ENCODE data around the gene AKAP3.

AKAP3 gene

GRCh38 chr12:4648501-4649357 is at the start of gene AKAP3, which contains the start of gene NDUFA9:
Gene AKAP3, minus strand, starts transcription at chr12:4649051. Its CDS starts 10,855 bp downstream, at chr12:4638196.
Gene NDUFA9, plus strand, starts transcription at chr12:4649114. Its CDS starts 13 bp downstream, at chr12:4649127.
- peak; percentile 66 to 67 for DNase-seq

- no peak for DNase-seq
These were observed 41.9 kb upstream of the AKAP3 start for GRCh38 chr12:4690760-4691159.

- DNase-seq: no peak
These were observed 36.5 kb upstream of the AKAP3 start for GRCh38 chr12:4685317-4685716.

- DNase-seq: no peak
These were observed 32.9 kb upstream of the AKAP3 start for GRCh38 chr12:4681732-4682131.

GRCh38 chr12:4679711-4680110 is 30.9 kb upstream of the AKAP3 start:
- DNase-seq: no peak

GRCh38 chr12:4665236-4665635 is 16.4 kb upstream of the AKAP3 start:
- DNase-seq: no peak

GRCh38 chr12:4663971-4664505 is 15.2 kb upstream of the AKAP3 start:
- no peak for DNase-seq

- no peak for DNase-seq
These were observed 4.8 kb upstream of the AKAP3 start for GRCh38 chr12:4653691-4654090.

GRCh38 chr12:4653257-4653656 is 4.4 kb upstream of the AKAP3 start:
- DNase-seq: no peak

- DNase-seq: no peak
These were observed 459 bp upstream of the AKAP3 start for GRCh38 chr12:4649358-4649661.

GRCh38 chr12:4648104-4648500 is 749 bp downstream of the AKAP3 start:
- DNase-seq: peak in 1 of 2 experiments; percentile 7

- no peak for DNase-seq
These were observed 3.8 kb downstream of the AKAP3 start for GRCh38 chr12:4645023-4645422.

- no peak for DNase-seq
These were observed 5.1 kb downstream of the AKAP3 start for GRCh38 chr12:4643747-4644146.

- DNase-seq: no peak
These were observed 18.6 kb downstream of the AKAP3 start for GRCh38 chr12:4630262-4630661.

- DNase-seq: no peak
These were observed 20.4 kb downstream of the AKAP3 start for GRCh38 chr12:4628406-4628805.

- DNase-seq: no peak
These were observed 22.3 kb downstream of the AKAP3 start for GRCh38 chr12:4626543-4626942.

- no peak for DNase-seq
These were observed 27.3 kb downstream of the AKAP3 start for GRCh38 chr12:4621511-4621910.

- no peak for DNase-seq
These were observed 33.2 kb downstream of the AKAP3 start for GRCh38 chr12:4615667-4616066.

GRCh38 chr12:4610481-4610880 is 38.4 kb downstream of the AKAP3 start:
- no peak for DNase-seq

GRCh38 chr12:4609071-4609470 is 39.8 kb downstream of the AKAP3 start:
- DNase-seq: no peak

GRCh38 chr12:4607056-4607455 is 41.8 kb downstream of the AKAP3 start:
- DNase-seq: no peak

- DNase-seq: peak; percentile 75
These were observed 44.1 kb downstream of the AKAP3 start for GRCh38 chr12:4604684-4605193.

- DNase-seq: no peak
These were observed 44.9 kb downstream of the AKAP3 start for GRCh38 chr12:4603946-4604345.

- DNase-seq: no peak
These were observed 45.4 kb downstream of the AKAP3 start for GRCh38 chr12:4603421-4603820.

- DNase-seq: no peak
These were observed 53.0 kb downstream of the AKAP3 start for GRCh38 chr12:4595881-4596280.
